HepG2 (cell line): Measurements from ENCODE around the gene ZNF195. TPM values are rescaled to one million over a fixed set of nuclear protein-coding genes. Genes with fewer than 3 reads are reported as not detected.

ENCODE experiments used
- ATAC-seq: fragments of 200-7000 bp; cut with Tn5 transposase; 3 replicates; pipeline ENCODE4 v1.9.1; 2020; ENCODE audit warnings: mild to moderate bottlenecking, moderate library complexity
- BruUV-seq: library from RNA; stranded (reverse); fragments of 400-500 nt; replicated peaks from 2 replicates; lab custom pipeline; 2021; lab: Mats Ljungman, UMichigan
- CTCF ChIA-PET: fragments of 300-600 bp; formaldehyde crosslinking; extraction: SDS; loops from one replicate; lab custom pipeline; 2021; ENCODE audit warnings: low total read pairs, inconsistent platforms, low intra/inter-chr PET ratio; lab: Yijun Ruan, JAX
- POLR2A ChIA-PET: fragments of 350-600 bp; sonication (Branson Sonifier 250); formaldehyde crosslinking; loops from one replicate; lab custom pipeline; 2020; ENCODE audit warnings: antibody characterized with exemption, inconsistent platforms; lab: Yijun Ruan, JAX
- DNase-seq: peaks from one replicate; pipeline ENCODE4 v3.0.0-alpha.2; 2015; ENCODE audit warnings: low spot score
- FAIRE-seq: peaks from 3 replicates; lab custom pipeline; 2011; peaks lifted over from hg19 to GRCh38; lab: Jason Lieb, UNC
- H2AFZ ChIP-seq: one replicate; pipeline ENCODE4 v1.6.1; 2011; ENCODE audit warnings: low read length, inconsistent platforms
- H3K27ac ChIP-seq: fragments of 300-600 bp; 3 replicates; pipeline ENCODE4 v1.8.0; 2011; ENCODE audit warnings: mixed run types, mild to moderate bottlenecking, mixed read lengths, low read length, inconsistent platforms; ENCODE audit not compliant: insufficient read depth; ENCODE audit errors: extremely low read length
- H3K27me3 ChIP-seq, 2 experiments: fragments of 200-600 bp in 1 of 2; 2 replicates in 1 of 2; 3 replicates in 1 of 2; pipeline versions ENCODE4 v1.6.0 to v1.8.0; 2011; ENCODE audit warnings: low read length in 2 of 2, mild to moderate bottlenecking in 2 of 2, moderate library complexity in 2 of 2, inconsistent platforms in 1 of 2; ENCODE audit not compliant: insufficient read depth in 2 of 2, control insufficient read depth in 1 of 2
- H3K36me3 ChIP-seq, 2 experiments: fragments of 200-600 bp in 1 of 2; replicated peaks in 1 of 2; 2 replicates in 1 of 2; 3 replicates in 1 of 2; pipeline versions ENCODE4 v1.5.1 to v1.8.0; 2011; ENCODE audit warnings: low read length in 2 of 2, inconsistent platforms in 1 of 2; ENCODE audit not compliant: insufficient read depth in 2 of 2, control insufficient read depth in 1 of 2
- H3K4me1 ChIP-seq: 2 replicates; pipeline ENCODE4 v1.5.1; 2012; ENCODE audit warnings: low read length, inconsistent platforms; ENCODE audit not compliant: insufficient read depth
- H3K4me2 ChIP-seq: 2 replicates; pipeline ENCODE4 v1.6.0; 2011; ENCODE audit warnings: low read depth, low read length, inconsistent platforms
- H3K4me3 ChIP-seq, 3 experiments: fragments of 200-600 bp in 1 of 3; sonication (generic), shearing (Covaris generic) in 1 of 3; replicated peaks in 1 of 3; 2 replicates each; pipeline ENCODE4 v1.5.1; 2011 to 2016; ENCODE audit warnings: low read length in 3 of 3, inconsistent platforms in 2 of 3, low read depth in 2 of 3, mild to moderate bottlenecking in 2 of 3, control low read depth in 1 of 3, mixed read lengths in 1 of 3; ENCODE audit not compliant: insufficient read depth in 1 of 3
- H3K79me2 ChIP-seq: one replicate; pipeline ENCODE4 v1.6.1; 2011; ENCODE audit warnings: low read length, inconsistent platforms; ENCODE audit not compliant: insufficient read depth
- H3K9ac ChIP-seq: 2 replicates; pipeline ENCODE4 v1.6.0; 2011; ENCODE audit warnings: mild to moderate bottlenecking, low read depth, low read length, inconsistent platforms; ENCODE audit not compliant: insufficient read depth
- H3K9me3 ChIP-seq: 2 replicates; pipeline ENCODE4 v1.5.1; 2012; ENCODE audit warnings: mild to moderate bottlenecking, low read length
- H4K20me1 ChIP-seq: 2 replicates; pipeline ENCODE4 v1.6.0; 2011; ENCODE audit warnings: inconsistent platforms, mild to moderate bottlenecking, low read length, moderate library complexity; ENCODE audit not compliant: insufficient read depth
- ARNT ChIP-seq: fragments of 450-650 bp; IDR thresholded peaks from 2 replicates; pipeline ENCODE4 v1.6.1; 2017
- CBX1 ChIP-seq: IDR thresholded peaks from one replicate; pipeline ENCODE4 v1.6.1; 2016; ENCODE audit warnings: antibody characterized with exemption, low read depth
- IRX3 ChIP-seq: sonication (generic); formaldehyde crosslinking; IDR thresholded peaks from 2 replicates; pipeline ENCODE4 v1.8.1; 2023; ENCODE audit warnings: mild to moderate bottlenecking, low read depth, missing genetic modification reagents, borderline replicate concordance
- KDM6A ChIP-seq: IDR thresholded peaks from 2 replicates; pipeline ENCODE4 v1.6.1; 2016; ENCODE audit warnings: low read depth
- MXD1 ChIP-seq: sonication (generic); formaldehyde crosslinking; IDR thresholded peaks from 2 replicates; pipeline ENCODE4 v1.4.0; 2020; ENCODE audit warnings: mild to moderate bottlenecking, missing genetic modification reagents
- POLR2G ChIP-seq: fragments of 200-400 bp; formaldehyde crosslinking; IDR thresholded peaks from 2 replicates; pipeline ENCODE4 v1.6.1; 2018; ENCODE audit warnings: mild to moderate bottlenecking, low read depth, low read length, moderate library complexity
- TCF7L2 ChIP-seq: IDR thresholded peaks from 2 replicates; pipeline ENCODE4 v1.6.1; 2011; ENCODE audit warnings: mild to moderate bottlenecking, low read depth, low read length, moderate library complexity
- TFDP2 ChIP-seq: sonication (generic); formaldehyde crosslinking; IDR thresholded peaks from 2 replicates; pipeline ENCODE4 v1.4.0; 2020; ENCODE audit warnings: missing genetic modification reagents
- ZBTB2 ChIP-seq: sonication (generic); formaldehyde crosslinking; IDR thresholded peaks from 2 replicates; pipeline ENCODE4 v1.8.0; 2022; ENCODE audit warnings: low read depth, missing genetic modification reagents
- ZNF20 ChIP-seq: sonication (generic); formaldehyde crosslinking; IDR thresholded peaks from 2 replicates; pipeline ENCODE4 v1.4.0; 2020; ENCODE audit warnings: mild to moderate bottlenecking, moderate library complexity, missing genetic modification reagents
- ZNF570 ChIP-seq: sonication (generic); formaldehyde crosslinking; IDR thresholded peaks from 2 replicates; pipeline ENCODE4 v1.4.0; 2020; ENCODE audit warnings: mild to moderate bottlenecking, missing genetic modification reagents, borderline replicate concordance
- ZUFSP ChIP-seq: sonication (generic); formaldehyde crosslinking; IDR thresholded peaks from 2 replicates; pipeline ENCODE4 v1.9.0; 2021; ENCODE audit warnings: missing genetic modification reagents, mild to moderate bottlenecking, borderline replicate concordance
- WGBS: methylation state at CpG from one replicate; pipeline ENCODE4 v1.1.6; 2017; ENCODE audit warnings: low lambda C conversion rate; 5-methylcytosine and 5-hydroxymethylcytosine counted together
- in situ Hi-C: cut with HindIII; loops from 2 replicates; pipeline ENCODE4 v1.10.0; 2017; ENCODE audit warnings: low pct_unique_long_range_greater_than_20kb; ENCODE audit not compliant: extremely low pct_ligation_motif_present
- intact Hi-C: fragments of 100-400 bp; cut with micrococcal nuclease; formaldehyde crosslinking; loops from one replicate; pipeline ENCODE4 v1.10.0; 2022; ENCODE audit not compliant: unreplicated experiment
- polyA plus RNA-seq, 8 experiments: library from polyadenylated mRNA; depleted of rRNA in 3 of 8; stranded (reverse) in 7 of 8; unstranded in 1 of 8; fragments of >200 nt; fragmentation: Illumina TruSeq in 4 of 8; extraction: Trizol in 4 of 8; gene quantifications; 2 replicates each; pipeline versions ENCODE4 v1.2.1 to v1.2.3, GENCODE V29; 2011 to 2016; ENCODE audit warnings: low read depth in 4 of 8, missing spikeins in 1 of 8, mixed read lengths in 1 of 8; ENCODE audit not compliant: insufficient read depth in 1 of 8
- total RNA-seq, 5 experiments: library from RNA; depleted of rRNA; stranded (reverse); fragments of >200 nt; fragmentation: Illumina TruSeq; extraction: Trizol; gene quantifications; 2 replicates each; pipeline ENCODE4 v1.2.3, GENCODE V29; 2016; ENCODE audit warnings: low read depth in 1 of 5

Gene ZNF195
- total and polyA plus RNA-seq, 2 of the 13 experiments (the other 11 are each of a cell fraction or from before 2014, with no cell fraction given), result 17.3 to 31.4 TPM

GRCh38 chr11:3346587-3346986 lies 32.4 kb downstream of the ZNF195 start:
- in situ Hi-C loops, result no loop called here
- POLR2A ChIA-PET, result no interaction called here

More at GRCh38 chr11:3346587-3346986, 32.4 kb downstream of the ZNF195 start:
- TF ChIP-seq KDM6A (no peak), TFDP2 (CRISPR knock-in tag) (no peak), CBX1 (no peak), MXD1 (CRISPR knock-in tag) (no peak), IRX3 (CRISPR knock-in tag) (no peak), ZBTB2 (CRISPR knock-in tag) (no peak), TCF7L2 (no peak), ZNF570 (no peak), ARNT (no peak), ZUFSP (no peak), ZNF20 (no peak), POLR2G (no peak)
- H3K36me3 ChIP-seq, result no peaks in the 10 kb centered on the region
- H4K20me1 ChIP-seq, result no peaks in the 10 kb centered on the region
- no peak for DNase-seq
- H3K4me2 ChIP-seq, result no peak overlapping the region
- H3K79me2 ChIP-seq, result no peaks in the 10 kb centered on the region
- H2AFZ ChIP-seq, result no peak overlapping the region
- no peaks in the 10 kb centered on the region for H3K4me1 ChIP-seq
- peaks cover 0 to 4% of the 10 kb centered on the region in 2 experiments; a peak in 1 of 5 replicates for H3K27me3 ChIP-seq
- H3K4me3 ChIP-seq, result no peak overlapping the region
- BruUV-seq, result no TSS peak
- ATAC-seq, result no peak
- no peak overlapping the region for H3K9ac ChIP-seq
- no peak overlapping the region for H3K27ac ChIP-seq
- H3K9me3 ChIP-seq, result no peaks in the 10 kb centered on the region
- CTCF ChIA-PET, result no interaction called here
- 51% methylated on average over 5 of the region's 9 CpGs for WGBS
- intact Hi-C loops, result loop anchor here (10.0 kb wide), 1 partner anchor 58 kb away; no protein-coding TSS in a partner anchor
- FAIRE-seq, result no peak
